H9 (cell line): Measurements from ENCODE around the gene CKS2. TPM values are rescaled to one million over a fixed set of nuclear protein-coding genes. Genes with fewer than 3 reads are reported as not detected.

ENCODE experiments used
- DNase-seq: peaks from one replicate; pipeline ENCODE4 v3.0.0-alpha.2; 2017
- H2AFZ ChIP-seq: one replicate; pipeline ENCODE4 v1.6.1; 2013; ENCODE audit warnings: mild to moderate bottlenecking, low read length, control low read depth, moderate library complexity
- H2AK5ac ChIP-seq: 2 replicates; pipeline ENCODE4 v1.6.1; 2013; ENCODE audit warnings: low read length, control low read depth, mixed read lengths; ENCODE audit not compliant: insufficient read length
- H2BK120ac ChIP-seq: one replicate; pipeline ENCODE4 v1.6.1; 2013; ENCODE audit warnings: low read depth, mild to moderate bottlenecking, low read length, control low read depth, inconsistent platforms; ENCODE audit not compliant: poor library complexity, severe bottlenecking
- H2BK12ac ChIP-seq: 2 replicates; pipeline ENCODE4 v1.6.1; 2013; ENCODE audit warnings: low read length, control low read depth, mixed read lengths, low read depth; ENCODE audit not compliant: insufficient read length
- H2BK15ac ChIP-seq: 2 replicates; pipeline ENCODE4 v1.6.1; 2013; ENCODE audit warnings: low read depth, low read length, control low read depth
- H2BK20ac ChIP-seq: one replicate; pipeline ENCODE4 v1.6.1; 2013; ENCODE audit warnings: low read depth, mild to moderate bottlenecking, low read length, control low read depth, inconsistent platforms; ENCODE audit not compliant: poor library complexity, severe bottlenecking
- H2BK5ac ChIP-seq: 2 replicates; pipeline ENCODE4 v1.6.1; 2013; ENCODE audit warnings: low read length, control low read depth, mixed read lengths; ENCODE audit not compliant: insufficient read length
- H3K14ac ChIP-seq: 2 replicates; pipeline ENCODE4 v1.6.1; 2013; ENCODE audit warnings: low read length, control low read depth; ENCODE audit not compliant: insufficient read depth
- H3K18ac ChIP-seq: 2 replicates; pipeline ENCODE4 v1.6.1; 2013; ENCODE audit warnings: low read depth, mild to moderate bottlenecking, mixed read lengths, low read length, control low read depth; ENCODE audit not compliant: insufficient read length
- H3K23ac ChIP-seq: 2 replicates; pipeline ENCODE4 v1.6.1; 2013; ENCODE audit warnings: low read length, control low read depth, mixed read lengths, low read depth; ENCODE audit not compliant: insufficient read length
- H3K23me2 ChIP-seq: 2 replicates; pipeline ENCODE4 v1.6.1; 2013; ENCODE audit warnings: low read depth, mild to moderate bottlenecking, mixed read lengths, low read length, control low read depth; ENCODE audit not compliant: insufficient read length, poor library complexity, severe bottlenecking
- H3K27ac ChIP-seq: 2 replicates; pipeline ENCODE4 v1.5.1; 2013; ENCODE audit warnings: low read length, control low read depth, mixed read lengths, low read depth; ENCODE audit not compliant: insufficient read length
- H3K27me3 ChIP-seq: 2 replicates; pipeline ENCODE4 v1.6.1; 2013; ENCODE audit warnings: low read length, control low read depth, inconsistent platforms; ENCODE audit not compliant: insufficient read depth
- H3K4ac ChIP-seq: 2 replicates; pipeline ENCODE4 v1.6.1; 2013; ENCODE audit warnings: low read depth, mild to moderate bottlenecking, control low read depth, inconsistent platforms, low read length, moderate library complexity
- H3K4me1 ChIP-seq: 2 replicates; pipeline ENCODE4 v1.6.1; 2013; ENCODE audit warnings: low read length, control low read depth, inconsistent platforms; ENCODE audit not compliant: insufficient read depth
- H3K4me2 ChIP-seq: 2 replicates; pipeline ENCODE4 v1.6.1; 2013; ENCODE audit warnings: low read length, control low read depth, mixed read lengths; ENCODE audit not compliant: insufficient read length, insufficient read depth
- H3K56ac ChIP-seq: 2 replicates; pipeline ENCODE4 v1.6.1; 2013; ENCODE audit warnings: low read depth, mild to moderate bottlenecking, mixed read lengths, low read length, control low read depth; ENCODE audit not compliant: insufficient read length
- H3K79me1 ChIP-seq: 2 replicates; pipeline ENCODE4 v1.6.1; 2013; ENCODE audit warnings: low read depth, mild to moderate bottlenecking, moderate library complexity, low read length, control low read depth, inconsistent platforms; ENCODE audit not compliant: insufficient read depth, poor library complexity, severe bottlenecking
- H3K79me2 ChIP-seq: 2 replicates; pipeline ENCODE4 v1.6.1; 2013; ENCODE audit warnings: low read length, control low read depth, inconsistent platforms; ENCODE audit not compliant: insufficient read depth
- H3K9ac ChIP-seq: 2 replicates; pipeline ENCODE4 v1.6.1; 2013; ENCODE audit warnings: low read length, control low read depth, mixed read lengths; ENCODE audit not compliant: insufficient read length; ENCODE audit errors: extremely low read depth
- H3K9me3 ChIP-seq: one replicate; pipeline ENCODE4 v1.6.1; 2013; ENCODE audit warnings: low read depth, low read length, inconsistent platforms; ENCODE audit not compliant: control insufficient read depth
- H3T11ph ChIP-seq: one replicate; pipeline ENCODE4 v1.6.1; 2013; ENCODE audit warnings: mild to moderate bottlenecking, low read length, control low read depth, inconsistent platforms
- H4K20me1 ChIP-seq: one replicate; pipeline ENCODE4 v1.6.1; 2013; ENCODE audit not compliant: control insufficient read depth, insufficient read length, insufficient read depth
- H4K5ac ChIP-seq: 2 replicates; pipeline ENCODE4 v1.6.1; 2013; ENCODE audit warnings: low read depth, mild to moderate bottlenecking, mixed read lengths, low read length, control low read depth; ENCODE audit not compliant: insufficient read length
- H4K8ac ChIP-seq: replicated peaks from 2 replicates; pipeline ENCODE4 v1.6.1; 2013; ENCODE audit warnings: low read length, control low read depth, mixed read lengths, low read depth; ENCODE audit not compliant: insufficient read length
- H4K91ac ChIP-seq: 2 replicates; pipeline ENCODE4 v1.6.1; 2013; ENCODE audit warnings: low read depth, mild to moderate bottlenecking, moderate library complexity, mixed read lengths, low read length, control low read depth; ENCODE audit not compliant: insufficient read length
- H3K27ac Mint-ChIP-seq, 3 experiments: 2 replicates in 2 of 3; 3 replicates in 1 of 3; pipeline ENCODE4 v1.8.0; 2020 to 2021; ENCODE audit warnings: mixed read lengths in 3 of 3, mild to moderate bottlenecking in 1 of 3, moderate library complexity in 1 of 3
- H3K27me3 Mint-ChIP-seq: 2 replicates; pipeline ENCODE4 v1.8.0; 2021; ENCODE audit warnings: low read depth, mild to moderate bottlenecking, moderate library complexity, mixed read lengths
- H3K36me3 Mint-ChIP-seq, 3 experiments: 2 replicates in 2 of 3; 3 replicates in 1 of 3; pipeline ENCODE4 v1.8.0; 2020 to 2021; ENCODE audit warnings: low read depth in 3 of 3, mixed read lengths in 3 of 3; ENCODE audit not compliant: insufficient read depth in 1 of 3
- H3K4me1 Mint-ChIP-seq, 2 experiments: 2 replicates each; pipeline ENCODE4 v1.8.0; 2020; ENCODE audit warnings: mixed read lengths in 2 of 2
- H3K4me3 Mint-ChIP-seq, 2 experiments: 2 replicates in 1 of 2; 3 replicates in 1 of 2; pipeline ENCODE4 v1.8.0; 2020 to 2021; ENCODE audit warnings: mild to moderate bottlenecking in 2 of 2, mixed read lengths in 2 of 2, moderate library complexity in 1 of 2
- H3K9me3 Mint-ChIP-seq, 2 experiments: 2 replicates in 1 of 2; 3 replicates in 1 of 2; pipeline ENCODE4 v1.8.0; 2020; ENCODE audit warnings: mild to moderate bottlenecking in 2 of 2, mixed read lengths in 2 of 2, moderate library complexity in 1 of 2
- WGBS: extraction: QIAGEN DNeasy Blood & Tissue Kit; methylation state at CpG from one replicate; pipeline ENCODE4 v1.1.7; 2013; ENCODE audit warnings: missing lambda C conversion rate, low lambda C conversion rate, mixed read lengths; ENCODE audit not compliant: insufficient read length; ENCODE audit errors: extremely low coverage; 5-methylcytosine and 5-hydroxymethylcytosine counted together
- total RNA-seq: library from RNA; stranded (reverse); gene quantifications from 2 replicates; pipeline ENCODE4 v1.2.1, GENCODE V29; 2021
- TF ChIP-seq, protein P1 (sequence below): fragments of 200-600 bp; sonication (generic); conservative IDR thresholded peaks from 3 replicates; pipeline ENCODE4 v1.8.0; 2021; ENCODE audit warnings: antibody characterized with exemption, mild to moderate bottlenecking

Gene CKS2
- total RNA-seq, 1 experiment from 2014 or later, result 211 TPM

DNA sequence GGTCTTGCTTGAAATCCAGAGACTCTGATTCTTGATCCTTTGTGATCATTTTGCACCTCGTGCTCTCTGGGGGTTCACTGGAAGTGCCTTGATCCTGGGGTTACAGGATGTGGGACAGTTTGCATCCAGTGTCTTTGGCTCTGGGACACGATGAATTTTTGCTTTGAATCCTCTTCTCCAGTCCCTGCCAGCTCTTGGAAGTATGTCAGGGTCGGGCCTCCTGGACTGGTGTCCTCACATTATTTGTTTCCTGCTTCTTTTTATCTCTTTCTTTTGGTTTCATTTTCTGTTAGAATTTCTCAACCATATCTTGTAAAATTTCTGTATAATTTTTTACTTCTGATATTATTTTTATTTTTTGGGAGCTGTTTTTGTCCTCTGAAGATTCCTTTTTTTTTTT, 41.5 kb downstream of the CKS2 start:
- no CpG with 5 or more reads among the region's 3 CpGs for WGBS
- no peak overlapping the region for H4K8ac ChIP-seq
- no peak overlapping the region for H3K9ac ChIP-seq
- H2BK12ac ChIP-seq, result no peak overlapping the region
- Mint-ChIP-seq H3K27ac (no peak overlapping the region), H3K4me3 (no peak overlapping the region), H3K27me3 (no peaks in the 10 kb centered on the region), H3K36me3 (peaks cover 51 to 99% (median 99%) of the 10 kb centered on the region in 3 experiments; a peak in 6 of 7 replicates), H3K4me1 (no peaks in the 10 kb centered on the region), H3K9me3 (no peaks in the 10 kb centered on the region)
- H4K5ac ChIP-seq, result no peak overlapping the region
- no peaks in the 10 kb centered on the region for H3K9me3 ChIP-seq
- no peak overlapping the region for H4K91ac ChIP-seq
- DNase-seq, result no peak
- no peaks in the 10 kb centered on the region for H3K27me3 ChIP-seq
- H3K23me2 ChIP-seq, result no peaks in the 10 kb centered on the region
- no peak overlapping the region for H3T11ph ChIP-seq
- no peak overlapping the region for H3K4ac ChIP-seq
- H4K20me1 ChIP-seq, result no peaks in the 10 kb centered on the region
- TF ChIP-seq, protein P1, sequence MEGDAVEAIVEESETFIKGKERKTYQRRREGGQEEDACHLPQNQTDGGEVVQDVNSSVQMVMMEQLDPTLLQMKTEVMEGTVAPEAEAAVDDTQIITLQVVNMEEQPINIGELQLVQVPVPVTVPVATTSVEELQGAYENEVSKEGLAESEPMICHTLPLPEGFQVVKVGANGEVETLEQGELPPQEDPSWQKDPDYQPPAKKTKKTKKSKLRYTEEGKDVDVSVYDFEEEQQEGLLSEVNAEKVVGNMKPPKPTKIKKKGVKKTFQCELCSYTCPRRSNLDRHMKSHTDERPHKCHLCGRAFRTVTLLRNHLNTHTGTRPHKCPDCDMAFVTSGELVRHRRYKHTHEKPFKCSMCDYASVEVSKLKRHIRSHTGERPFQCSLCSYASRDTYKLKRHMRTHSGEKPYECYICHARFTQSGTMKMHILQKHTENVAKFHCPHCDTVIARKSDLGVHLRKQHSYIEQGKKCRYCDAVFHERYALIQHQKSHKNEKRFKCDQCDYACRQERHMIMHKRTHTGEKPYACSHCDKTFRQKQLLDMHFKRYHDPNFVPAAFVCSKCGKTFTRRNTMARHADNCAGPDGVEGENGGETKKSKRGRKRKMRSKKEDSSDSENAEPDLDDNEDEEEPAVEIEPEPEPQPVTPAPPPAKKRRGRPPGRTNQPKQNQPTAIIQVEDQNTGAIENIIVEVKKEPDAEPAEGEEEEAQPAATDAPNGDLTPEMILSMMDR, result no peak
- H3K23ac ChIP-seq, result no peak overlapping the region
- no peak overlapping the region for H3K18ac ChIP-seq
- no peaks in the 10 kb centered on the region for H3K79me2 ChIP-seq
- H3K4me1 ChIP-seq, result no peaks in the 10 kb centered on the region
- no peak overlapping the region for H3K4me2 ChIP-seq
- H2BK120ac ChIP-seq, result no peak overlapping the region
- no peak overlapping the region for H2BK20ac ChIP-seq
- H3K79me1 ChIP-seq, result no peaks in the 10 kb centered on the region
- no peak overlapping the region for H2BK15ac ChIP-seq
- no peak overlapping the region for H3K56ac ChIP-seq
- H2BK5ac ChIP-seq, result no peak overlapping the region
- no peak overlapping the region for H3K14ac ChIP-seq
- H3K27ac ChIP-seq, result no peak overlapping the region
- no peak overlapping the region for H2AK5ac ChIP-seq
- H2AFZ ChIP-seq, result no peak overlapping the region
